Epithelial cell of proximal tubule (primary cell): Measurements from ENCODE around the gene NBEAL2. TPM values are rescaled to one million over a fixed set of nuclear protein-coding genes. Genes with fewer than 3 reads are reported as not detected.

Source experiments
- DNase-seq: peaks from one replicate; pipeline ENCODE4 v3.0.0-alpha.2; 2011; ENCODE audit warnings: low read depth
- H3K4me3 ChIP-seq: 2 replicates; pipeline ENCODE4 v1.5.1; 2011; ENCODE audit warnings: low read depth, mild to moderate bottlenecking, low read length
- total RNA-seq: library from RNA; depleted of rRNA; stranded (reverse); fragments of >200 nt; gene quantifications from 2 replicates; pipeline ENCODE4 v1.2.3, GENCODE V29; 2015
- TF ChIP-seq, protein P1 (sequence below): conservative IDR thresholded peaks from 2 replicates; pipeline ENCODE4 v1.5.1; 2012; ENCODE audit warnings: low read depth, mild to moderate bottlenecking, low read length

NBEAL2 gene
- total RNA-seq, 1 donor from 2014 or later = 79.7 TPM

- H3K4me3 ChIP-seq = no peak overlapping the region
- TF ChIP-seq, protein P1, sequence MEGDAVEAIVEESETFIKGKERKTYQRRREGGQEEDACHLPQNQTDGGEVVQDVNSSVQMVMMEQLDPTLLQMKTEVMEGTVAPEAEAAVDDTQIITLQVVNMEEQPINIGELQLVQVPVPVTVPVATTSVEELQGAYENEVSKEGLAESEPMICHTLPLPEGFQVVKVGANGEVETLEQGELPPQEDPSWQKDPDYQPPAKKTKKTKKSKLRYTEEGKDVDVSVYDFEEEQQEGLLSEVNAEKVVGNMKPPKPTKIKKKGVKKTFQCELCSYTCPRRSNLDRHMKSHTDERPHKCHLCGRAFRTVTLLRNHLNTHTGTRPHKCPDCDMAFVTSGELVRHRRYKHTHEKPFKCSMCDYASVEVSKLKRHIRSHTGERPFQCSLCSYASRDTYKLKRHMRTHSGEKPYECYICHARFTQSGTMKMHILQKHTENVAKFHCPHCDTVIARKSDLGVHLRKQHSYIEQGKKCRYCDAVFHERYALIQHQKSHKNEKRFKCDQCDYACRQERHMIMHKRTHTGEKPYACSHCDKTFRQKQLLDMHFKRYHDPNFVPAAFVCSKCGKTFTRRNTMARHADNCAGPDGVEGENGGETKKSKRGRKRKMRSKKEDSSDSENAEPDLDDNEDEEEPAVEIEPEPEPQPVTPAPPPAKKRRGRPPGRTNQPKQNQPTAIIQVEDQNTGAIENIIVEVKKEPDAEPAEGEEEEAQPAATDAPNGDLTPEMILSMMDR = no peak
- DNase-seq = no peak
Measured at GRCh38 chr3:46987743-46988401, 8.4 kb downstream of the NBEAL2 start.

DNA sequence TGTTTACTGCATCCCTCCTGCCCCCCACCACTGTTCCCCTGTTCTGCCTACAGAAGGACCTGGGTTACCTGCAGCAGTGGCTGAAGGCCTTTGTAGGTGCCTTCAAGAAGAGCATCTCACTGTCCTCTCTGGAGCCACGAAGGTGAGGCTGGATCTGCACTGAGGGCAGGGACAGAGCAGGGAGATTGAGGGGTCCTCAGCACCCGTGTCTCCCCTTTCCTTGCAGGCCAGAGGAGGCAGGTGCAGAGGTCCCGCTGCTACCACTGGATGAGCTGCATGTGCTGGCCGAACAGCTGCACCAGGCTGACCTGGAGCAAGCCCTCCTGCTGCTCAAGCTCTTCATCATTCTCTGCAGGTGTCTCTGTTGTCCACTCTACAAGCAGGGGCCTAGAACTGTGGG, 9.2 kb downstream of the NBEAL2 start:
- TF ChIP-seq, protein P1 = no peak
- no peak for DNase-seq
- no peak overlapping the region for H3K4me3 ChIP-seq

DNA sequence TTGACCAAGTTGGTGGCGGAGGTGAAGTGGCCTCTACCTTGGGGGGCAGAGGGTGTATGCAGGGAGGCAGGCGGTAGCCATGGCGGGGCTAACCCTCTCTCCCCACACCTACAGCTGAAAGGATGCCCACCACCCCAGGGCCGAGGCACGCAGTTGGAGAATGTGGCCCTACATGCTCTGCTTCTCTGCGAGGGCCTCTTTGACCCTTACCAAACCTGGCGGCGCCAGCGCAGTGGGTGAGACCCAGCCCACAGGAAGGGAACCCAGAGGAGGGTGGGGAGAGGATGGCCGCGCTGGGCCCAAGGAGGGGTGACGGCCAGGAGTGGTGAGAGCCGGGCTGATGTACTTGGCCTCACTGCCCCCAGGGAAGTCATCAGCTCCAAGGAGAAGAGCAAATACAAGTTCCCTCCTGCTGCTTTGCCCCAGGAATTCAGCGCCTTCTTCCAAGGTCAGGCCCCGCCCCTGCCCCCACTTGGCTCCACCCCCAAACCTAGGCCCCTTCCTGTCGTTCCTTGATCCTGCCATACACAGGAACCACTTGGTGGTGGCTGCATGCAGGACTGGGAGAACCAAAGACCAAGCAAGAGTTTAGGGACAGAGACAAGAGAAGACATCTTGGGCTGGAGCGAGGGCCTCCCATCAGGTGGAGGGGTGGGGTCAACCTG, 9.8 kb downstream of the NBEAL2 start:
- TF ChIP-seq, protein P1 = no peak
- no peak overlapping the region for H3K4me3 ChIP-seq
- DNase-seq = no peak

GRCh38 chr3:46990573-46991374, 11.3 kb downstream of the NBEAL2 start:
- no peak for DNase-seq
- no peak overlapping the region for H3K4me3 ChIP-seq
- TF ChIP-seq, protein P1 = no peak

- H3K4me3 ChIP-seq = no peak overlapping the region
- TF ChIP-seq, protein P1 = no peak
- no peak for DNase-seq
Measured at GRCh38 chr3:46991406-46992165, 12.1 kb downstream of the NBEAL2 start.

DNA sequence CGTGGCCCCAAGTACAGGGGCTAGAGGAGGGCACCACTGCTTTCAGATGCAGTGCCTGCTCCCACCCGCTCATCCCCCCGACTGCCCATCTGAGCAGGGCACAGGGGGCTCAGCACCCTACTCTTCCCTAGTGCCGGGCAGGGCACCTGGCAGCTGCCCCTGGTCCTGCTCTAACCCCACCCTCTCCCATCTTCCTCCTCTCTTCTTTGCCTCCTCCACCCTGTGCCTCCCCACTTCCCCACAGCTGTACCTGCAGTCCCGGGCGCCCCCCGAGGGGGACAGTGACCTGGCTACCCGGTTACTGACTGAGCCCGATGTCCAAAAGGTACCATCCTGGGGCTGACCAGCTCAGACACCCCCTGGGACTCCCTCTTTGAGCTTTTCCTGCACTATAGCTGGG, 12.8 kb downstream of the NBEAL2 start:
- no peak overlapping the region for H3K4me3 ChIP-seq
- DNase-seq = no peak
- TF ChIP-seq, protein P1 = no peak
